GM23248 (cell line): Measurements from ENCODE around the gene RPP21.

ENCODE experiments used
- EZH2 ChIP-seq: fragments of 200-600 bp; sonication (generic); IDR thresholded peaks from 2 replicates; pipeline ENCODE4 v1.6.1; 2018; ENCODE audit warnings: antibody characterized with exemption, mild to moderate bottlenecking; ENCODE audit not compliant: insufficient read depth, poor library complexity, severe bottlenecking
- EZH2phosphoT487 ChIP-seq: fragments of 200-600 bp; sonication (generic); IDR thresholded peaks from 2 replicates; pipeline ENCODE4 v1.6.1; 2018; ENCODE audit warnings: antibody characterized with exemption, moderate library complexity, mild to moderate bottlenecking, low read depth; ENCODE audit not compliant: insufficient read depth

GRCh38 chr6:30326526-30327231, 18.3 kb upstream of the RPP21 start, which contains the start of gene TRIM39:
- TF ChIP-seq EZH2 (no peak), EZH2phosphoT487 (no peak)
